ENCODE measurements around the gene PDCD6IP. TPM values are rescaled to one million over a fixed set of nuclear protein-coding genes. Genes with fewer than 3 reads are reported as not detected.
A peak's percentile ranks its signal among the peaks of the same experiment; 100 is the strongest.

Gene PDCD6IP
- polyA plus RNA-seq, 3 donors = 88.8 to 100 (median 90.2) TPM

- H3K4me1 ChIP-seq (ENCODE audit: control insufficient read depth in 1 of 2, insufficient read depth in 2 of 2, low read length in 2 of 2) = peaks cover 12 to 14% of the 10 kb centered on the region in 2 donors
- intact Hi-C loops (cut with micrococcal nuclease) = no loop called here
- no peaks in the 10 kb centered on the region for H3K27me3 ChIP-seq (ENCODE audit: control insufficient read depth in 2 of 2, insufficient read depth in 2 of 2, low read length in 2 of 2)
- peaks cover 97% of the 10 kb centered on the region for H4K20me1 ChIP-seq (ENCODE audit: insufficient read depth, low read length)
- 96% methylated on average over 3 of the region's 5 CpGs for WGBS (ENCODE audit: insufficient coverage)
- H3K4me3 ChIP-seq (replicated peaks in 1 of 3; ENCODE audit: low read depth in 2 of 3, low read length in 3 of 3) = no peak overlapping the region
- DNase-seq = no peak
- Mint-ChIP-seq H3K4me1 (peaks cover 31% of the 10 kb centered on the region), H3K4me3 (no peak overlapping the region), H3K36me3 (peaks cover 51% of the 10 kb centered on the region in 2 donors), H3K27me3 (ENCODE audit: low read depth in 3 of 3) (no peaks in the 10 kb centered on the region), H3K9me3 (no peaks in the 10 kb centered on the region), H3K27ac (peak overlapping the region in 1 of 7 donors; percentile 84)
- H3K27ac ChIP-seq (ENCODE audit: low read depth in 1 of 2, low read length in 2 of 2) = peak overlapping the region in 1 of 2 donors; percentile 69
- H3K9me3 ChIP-seq (replicated peaks in 1 of 2; ENCODE audit: control insufficient read depth in 1 of 2, insufficient read depth in 1 of 2, low read length in 2 of 2) = no peaks in the 10 kb centered on the region
- TF ChIP-seq CTCF (IDR thresholded peaks at IDR 0.05) = no peak
- H3K36me3 ChIP-seq (replicated peaks in 1 of 2; ENCODE audit: control insufficient read depth in 1 of 2, insufficient read depth in 2 of 2, low read length in 2 of 2) = peaks cover 18 to 54% of the 10 kb centered on the region in 2 donors
- no peak overlapping the region for H2AFZ ChIP-seq (ENCODE audit: insufficient read depth, low read depth, low read length, poor library complexity, severe bottlenecking)
- H3K4me2 ChIP-seq (replicated peaks; ENCODE audit: extremely low read depth, low read length, poor library complexity, severe bottlenecking) = no peak overlapping the region
- peaks cover 100% of the 10 kb centered on the region for H3K79me2 ChIP-seq (ENCODE audit: insufficient read depth, low read length)
- no peak overlapping the region for H3K9ac ChIP-seq (ENCODE audit: insufficient read depth, low read length, poor library complexity, severe bottlenecking)
Measured at GRCh38 chr3:33808559-33808958, 10.1 kb downstream of the PDCD6IP start.

GRCh38 chr3:33810545-33810944 is 12.1 kb downstream of the PDCD6IP start:
- no CpG with 5 or more reads among the region's 1 CpG for WGBS (ENCODE audit: insufficient coverage)
- Mint-ChIP-seq H3K4me3 (no peak overlapping the region), H3K27ac (peak overlapping the region in 5 of 7 donors; percentile 22 to 75 (median 46)), H3K36me3 (peaks cover 48 to 50% of the 10 kb centered on the region in 2 donors), H3K4me1 (peaks cover 21% of the 10 kb centered on the region), H3K27me3 (ENCODE audit: low read depth in 3 of 3) (no peaks in the 10 kb centered on the region), H3K9me3 (no peaks in the 10 kb centered on the region)
- H3K27me3 ChIP-seq (ENCODE audit: control insufficient read depth in 2 of 2, insufficient read depth in 2 of 2, low read length in 2 of 2) = no peaks in the 10 kb centered on the region
- H3K9ac ChIP-seq (ENCODE audit: insufficient read depth, low read length, poor library complexity, severe bottlenecking) = no peak overlapping the region
- peaks cover 12 to 14% of the 10 kb centered on the region in 2 donors for H3K4me1 ChIP-seq (ENCODE audit: control insufficient read depth in 1 of 2, insufficient read depth in 2 of 2, low read length in 2 of 2)
- no peak for DNase-seq
- intact Hi-C loops (cut with micrococcal nuclease) = no loop called here
- peaks cover 92% of the 10 kb centered on the region for H3K79me2 ChIP-seq (ENCODE audit: insufficient read depth, low read length)
- H4K20me1 ChIP-seq (ENCODE audit: insufficient read depth, low read length) = peaks cover 91% of the 10 kb centered on the region
- peaks cover 22 to 55% of the 10 kb centered on the region in 2 donors for H3K36me3 ChIP-seq (replicated peaks in 1 of 2; ENCODE audit: control insufficient read depth in 1 of 2, insufficient read depth in 2 of 2, low read length in 2 of 2)
- H3K9me3 ChIP-seq (replicated peaks in 1 of 2; ENCODE audit: control insufficient read depth in 1 of 2, insufficient read depth in 1 of 2, low read length in 2 of 2) = no peaks in the 10 kb centered on the region
- TF ChIP-seq CTCF (IDR thresholded peaks at IDR 0.05) = no peak
- no peak overlapping the region for H3K4me2 ChIP-seq (replicated peaks; ENCODE audit: extremely low read depth, low read length, poor library complexity, severe bottlenecking)
- no peak overlapping the region for H2AFZ ChIP-seq (ENCODE audit: insufficient read depth, low read depth, low read length, poor library complexity, severe bottlenecking)
- H3K27ac ChIP-seq (ENCODE audit: low read depth in 1 of 2, low read length in 2 of 2) = no peak overlapping the region
- no peak overlapping the region for H3K4me3 ChIP-seq (replicated peaks in 1 of 3; ENCODE audit: low read depth in 2 of 3, low read length in 3 of 3)

Measured in CD14-positive monocyte (primary cell).